ENCODE data around the gene FBXO2.

DNA sequence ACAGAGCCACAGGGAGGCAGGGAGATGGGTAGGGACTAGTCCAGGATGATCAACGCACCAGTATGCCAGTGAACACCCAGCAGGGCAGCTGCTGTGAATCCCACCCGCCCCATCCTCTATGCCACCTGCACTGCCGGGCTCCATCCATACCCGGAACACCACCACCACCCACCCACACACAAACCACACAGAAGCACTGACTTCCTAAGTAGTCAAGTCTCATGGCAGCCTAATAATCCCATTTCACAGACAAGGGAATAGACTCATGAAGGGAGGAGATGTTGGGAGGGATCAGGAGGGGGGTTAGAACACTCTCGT lies 43.6 kb upstream of the FBXO2 start:
- TF ChIP-seq, protein P1, sequence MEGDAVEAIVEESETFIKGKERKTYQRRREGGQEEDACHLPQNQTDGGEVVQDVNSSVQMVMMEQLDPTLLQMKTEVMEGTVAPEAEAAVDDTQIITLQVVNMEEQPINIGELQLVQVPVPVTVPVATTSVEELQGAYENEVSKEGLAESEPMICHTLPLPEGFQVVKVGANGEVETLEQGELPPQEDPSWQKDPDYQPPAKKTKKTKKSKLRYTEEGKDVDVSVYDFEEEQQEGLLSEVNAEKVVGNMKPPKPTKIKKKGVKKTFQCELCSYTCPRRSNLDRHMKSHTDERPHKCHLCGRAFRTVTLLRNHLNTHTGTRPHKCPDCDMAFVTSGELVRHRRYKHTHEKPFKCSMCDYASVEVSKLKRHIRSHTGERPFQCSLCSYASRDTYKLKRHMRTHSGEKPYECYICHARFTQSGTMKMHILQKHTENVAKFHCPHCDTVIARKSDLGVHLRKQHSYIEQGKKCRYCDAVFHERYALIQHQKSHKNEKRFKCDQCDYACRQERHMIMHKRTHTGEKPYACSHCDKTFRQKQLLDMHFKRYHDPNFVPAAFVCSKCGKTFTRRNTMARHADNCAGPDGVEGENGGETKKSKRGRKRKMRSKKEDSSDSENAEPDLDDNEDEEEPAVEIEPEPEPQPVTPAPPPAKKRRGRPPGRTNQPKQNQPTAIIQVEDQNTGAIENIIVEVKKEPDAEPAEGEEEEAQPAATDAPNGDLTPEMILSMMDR (IDR thresholded peaks at IDR 0.05), result no peak
- TF ChIP-seq POLR2A (IDR thresholded peaks at IDR 0.05), result no peak
